ENCODE measurements around the gene CHSY1.
"Not testable (repeated sequence)": the region's sequence is repeated elsewhere in the genome, so short reads cannot be mapped to it uniquely, and the experiment has no call there.

CHSY1 gene

DNA sequence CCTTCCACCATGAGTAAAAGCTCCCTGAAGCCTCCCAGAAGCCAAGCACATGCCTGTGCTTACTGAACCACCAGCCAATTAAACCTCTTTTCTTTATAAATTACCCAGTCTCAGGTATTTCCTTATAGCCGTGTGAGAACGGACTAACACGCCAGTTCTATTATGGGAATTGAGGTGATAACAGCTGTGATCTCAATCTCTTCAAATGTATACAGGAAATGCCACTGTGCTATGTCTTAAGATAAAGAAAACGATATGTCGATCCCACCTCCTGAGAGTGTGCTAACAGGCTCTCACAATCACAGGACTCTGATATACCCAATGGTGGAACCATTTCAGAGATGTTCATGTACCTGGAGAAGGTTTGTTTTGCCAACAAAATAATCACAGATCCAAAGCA lies 26.2 kb downstream of the CHSY1 start:
- DNase-seq (ENCODE audit: low read depth, low spot score), result no peak

DNA sequence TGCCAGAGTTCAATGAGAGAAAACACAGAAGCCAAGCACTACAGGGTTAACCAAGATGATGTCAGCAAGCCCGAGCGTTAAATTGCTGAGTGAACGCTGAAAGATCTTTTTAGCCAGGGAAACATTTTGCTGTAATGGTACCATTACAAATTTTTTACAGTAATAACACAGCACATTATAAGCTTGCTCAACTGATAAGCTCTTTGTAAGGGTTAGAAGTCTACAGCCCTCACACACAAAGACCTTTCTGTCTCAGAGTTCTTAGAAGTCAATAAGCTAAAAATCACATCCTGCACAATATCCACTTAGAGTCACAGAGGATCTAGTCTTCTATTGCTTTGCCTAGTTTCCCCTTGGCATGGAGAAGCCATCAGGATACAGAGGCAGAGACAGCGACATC lies 29.9 kb downstream of the CHSY1 start:
- no peaks in the 10 kb centered on the region for H3K4me1 ChIP-seq (ENCODE audit: control insufficient read depth, insufficient read depth, low read length)
- no peak overlapping the region for H3K27ac ChIP-seq (ENCODE audit: low read length)
- H3K27me3 ChIP-seq (ENCODE audit: control insufficient read depth, insufficient read depth, low read length), result no peaks in the 10 kb centered on the region
- H3K4me3 ChIP-seq (ENCODE audit: low read length), result no peak overlapping the region
- H3K9me3 ChIP-seq (ENCODE audit: control insufficient read depth, insufficient read depth, low read length), result no peaks in the 10 kb centered on the region
- DNase-seq (ENCODE audit: low read depth, low spot score), result no peak
- no CpG with 5 or more reads among the region's 4 CpGs for WGBS (ENCODE audit: insufficient coverage, insufficient read length)
- 0 out of 2 replicates have a peak, but pooled peaks cover 3% of the 10 kb centered on the region for H3K36me3 ChIP-seq (ENCODE audit: control insufficient read depth, insufficient read depth, low read length)

More for the DNA sequence above, 26.2 kb downstream of the CHSY1 start:
- no peaks in the 10 kb centered on the region for H3K27me3 ChIP-seq (ENCODE audit: control insufficient read depth, insufficient read depth, low read length)
- H3K4me1 ChIP-seq (ENCODE audit: control insufficient read depth, insufficient read depth, low read length), result no peaks in the 10 kb centered on the region
- H3K27ac ChIP-seq (ENCODE audit: low read length), result no peak overlapping the region
- H3K4me3 ChIP-seq (ENCODE audit: low read length), result no peak overlapping the region
- no CpG with 5 or more reads among the region's 5 CpGs for WGBS (ENCODE audit: insufficient coverage, insufficient read length)
- no peaks in the 10 kb centered on the region for H3K9me3 ChIP-seq (ENCODE audit: control insufficient read depth, insufficient read depth, low read length)
- 0 out of 2 replicates have a peak, but pooled peaks cover 3% of the 10 kb centered on the region for H3K36me3 ChIP-seq (ENCODE audit: control insufficient read depth, insufficient read depth, low read length)

DNA sequence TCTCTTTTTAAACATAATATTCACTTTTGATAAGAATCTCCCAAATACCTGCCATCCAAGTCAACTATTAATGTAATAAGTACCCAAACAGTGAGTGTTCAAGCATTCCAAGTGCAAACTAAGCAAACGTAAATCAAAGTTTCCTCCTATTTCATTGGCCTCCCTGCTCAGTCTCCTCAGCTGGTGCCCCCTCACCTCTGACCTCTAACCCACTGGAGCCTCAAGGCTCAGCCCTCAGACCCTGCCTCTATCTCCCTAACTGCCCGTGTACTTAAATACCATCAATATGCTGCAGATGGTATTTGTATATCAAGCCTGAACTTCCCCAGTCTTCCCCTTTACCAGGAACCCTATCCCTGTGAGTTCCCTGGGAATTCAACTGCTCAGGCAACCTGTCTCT lies 31.8 kb downstream of the CHSY1 start:
- no CpG with 5 or more reads among the region's 2 CpGs for WGBS (ENCODE audit: insufficient coverage, insufficient read length)
- Histone ChIP-seq H3K36me3 (ENCODE audit: control insufficient read depth, insufficient read depth, low read length) (no peaks in the 10 kb centered on the region), H3K27ac (ENCODE audit: low read length) (no peak overlapping the region), H3K9me3 (ENCODE audit: control insufficient read depth, insufficient read depth, low read length) (no peaks in the 10 kb centered on the region), H3K27me3 (ENCODE audit: control insufficient read depth, insufficient read depth, low read length) (no peaks in the 10 kb centered on the region), H3K4me1 (ENCODE audit: control insufficient read depth, insufficient read depth, low read length) (no peaks in the 10 kb centered on the region), H3K4me3 (ENCODE audit: low read length) (no peak overlapping the region)
- no peak for DNase-seq (ENCODE audit: low read depth, low spot score)

DNA sequence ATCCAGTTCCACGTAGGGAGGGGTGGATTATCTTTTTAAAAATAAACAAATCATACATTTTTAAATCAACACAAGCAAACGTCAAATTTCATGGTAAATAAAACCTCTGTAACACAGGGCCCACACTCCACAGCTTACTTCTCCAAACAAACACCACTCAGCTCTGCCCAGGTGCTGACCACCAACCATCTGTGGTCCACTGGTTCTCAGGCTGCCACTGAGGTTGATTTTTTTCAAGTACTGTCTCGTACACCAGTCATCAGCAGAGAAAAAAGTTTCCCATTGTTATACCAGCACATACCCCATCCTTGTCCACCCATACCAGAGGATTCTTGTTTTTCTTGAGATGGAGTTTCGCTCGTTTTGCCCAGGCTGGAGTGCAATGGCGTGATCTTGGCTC lies 32.4 kb downstream of the CHSY1 start:
- no peak overlapping the region for H3K27ac ChIP-seq (ENCODE audit: low read length)
- H3K4me1 ChIP-seq (ENCODE audit: control insufficient read depth, insufficient read depth, low read length), result no peaks in the 10 kb centered on the region
- no peaks in the 10 kb centered on the region for H3K9me3 ChIP-seq (ENCODE audit: control insufficient read depth, insufficient read depth, low read length)
- H3K36me3 ChIP-seq (ENCODE audit: control insufficient read depth, insufficient read depth, low read length), result no peaks in the 10 kb centered on the region
- no peaks in the 10 kb centered on the region for H3K27me3 ChIP-seq (ENCODE audit: control insufficient read depth, insufficient read depth, low read length)
- WGBS (ENCODE audit: insufficient coverage, insufficient read length), result 100% methylated on average over 1 of the region's 6 CpGs
- no peak overlapping the region for H3K4me3 ChIP-seq (ENCODE audit: low read length)
- DNase-seq (ENCODE audit: low read depth, low spot score), result no peak

DNA sequence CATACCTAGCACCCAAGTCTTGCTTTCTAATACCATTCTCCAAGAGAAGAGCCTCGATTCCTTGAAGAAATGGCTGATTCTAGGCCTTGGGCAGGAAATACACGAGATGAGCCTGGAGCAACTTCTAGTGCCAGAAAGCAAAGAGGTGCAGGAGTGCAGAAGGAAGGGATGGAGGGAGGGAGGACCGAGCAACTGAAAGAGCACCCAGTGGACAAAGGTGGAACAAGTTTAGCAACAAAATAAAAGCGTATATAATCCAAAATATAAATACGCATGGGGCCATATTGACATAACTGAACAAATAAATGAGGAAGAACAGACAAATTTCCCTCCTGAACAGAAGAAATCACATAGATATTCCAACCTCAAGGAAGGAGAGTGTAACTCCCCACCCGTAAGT lies 34.4 kb downstream of the CHSY1 start:
- Histone ChIP-seq H3K4me1 (ENCODE audit: control insufficient read depth, insufficient read depth, low read length) (no peaks in the 10 kb centered on the region), H3K36me3 (ENCODE audit: control insufficient read depth, insufficient read depth, low read length) (no peaks in the 10 kb centered on the region), H3K9me3 (ENCODE audit: control insufficient read depth, insufficient read depth, low read length) (no peaks in the 10 kb centered on the region), H3K27ac (ENCODE audit: low read length) (no peak overlapping the region), H3K4me3 (ENCODE audit: low read length) (no peak overlapping the region), H3K27me3 (ENCODE audit: control insufficient read depth, insufficient read depth, low read length) (no peaks in the 10 kb centered on the region)
- no peak for DNase-seq (ENCODE audit: low read depth, low spot score)
- no CpG with 5 or more reads among the region's 6 CpGs for WGBS (ENCODE audit: insufficient coverage, insufficient read length)

DNA sequence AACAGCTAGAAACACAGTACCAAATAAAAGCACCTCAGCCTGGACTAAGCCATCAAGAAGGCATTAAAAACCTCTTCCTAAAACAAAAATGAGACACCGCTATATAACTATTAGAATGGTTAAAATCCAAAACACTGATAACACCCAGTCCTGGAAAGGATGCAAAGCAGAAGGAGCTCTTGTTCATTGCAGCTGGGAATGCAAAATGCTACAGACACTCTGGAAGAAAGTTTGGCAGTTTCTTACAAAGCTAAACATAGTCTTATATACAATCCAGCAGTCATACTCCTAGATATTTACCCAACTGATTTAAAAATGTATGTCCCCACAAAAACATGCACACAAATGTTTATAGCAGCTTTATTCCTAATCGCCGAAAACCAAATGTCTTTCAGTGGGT lies 35.7 kb downstream of the CHSY1 start:
- H3K36me3 ChIP-seq (ENCODE audit: control insufficient read depth, insufficient read depth, low read length), result no peaks in the 10 kb centered on the region
- DNase-seq (ENCODE audit: low read depth, low spot score), result no peak
- no peaks in the 10 kb centered on the region for H3K9me3 ChIP-seq (ENCODE audit: control insufficient read depth, insufficient read depth, low read length)
- H3K27ac ChIP-seq (ENCODE audit: low read length), result no peak overlapping the region
- no peaks in the 10 kb centered on the region for H3K27me3 ChIP-seq (ENCODE audit: control insufficient read depth, insufficient read depth, low read length)
- no CpG with 5 or more reads among the region's 3 CpGs for WGBS (ENCODE audit: insufficient coverage, insufficient read length)
- no peak overlapping the region for H3K4me3 ChIP-seq (ENCODE audit: low read length)
- H3K4me1 ChIP-seq (ENCODE audit: control insufficient read depth, insufficient read depth, low read length), result no peaks in the 10 kb centered on the region

DNA sequence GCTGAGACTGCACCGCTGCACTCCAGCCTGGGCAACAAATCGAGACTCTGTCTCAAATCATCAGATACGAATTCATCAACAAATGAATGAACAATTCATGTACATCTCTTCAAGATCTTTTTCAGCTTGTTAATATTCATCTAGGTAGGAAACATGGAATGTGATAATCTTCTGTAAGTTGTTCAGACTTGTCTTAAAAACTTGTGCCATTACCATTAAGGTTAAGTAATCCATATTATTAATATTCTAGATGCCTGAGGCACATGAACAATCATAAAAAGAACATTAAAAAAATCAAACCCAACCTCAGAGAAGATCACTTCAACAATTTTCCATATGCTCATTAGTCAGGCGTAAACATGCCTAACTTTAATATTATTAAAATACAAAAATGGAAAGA lies 36.2 kb downstream of the CHSY1 start:
- H3K27me3 ChIP-seq (ENCODE audit: control insufficient read depth, insufficient read depth, low read length), result no peaks in the 10 kb centered on the region

DNA sequence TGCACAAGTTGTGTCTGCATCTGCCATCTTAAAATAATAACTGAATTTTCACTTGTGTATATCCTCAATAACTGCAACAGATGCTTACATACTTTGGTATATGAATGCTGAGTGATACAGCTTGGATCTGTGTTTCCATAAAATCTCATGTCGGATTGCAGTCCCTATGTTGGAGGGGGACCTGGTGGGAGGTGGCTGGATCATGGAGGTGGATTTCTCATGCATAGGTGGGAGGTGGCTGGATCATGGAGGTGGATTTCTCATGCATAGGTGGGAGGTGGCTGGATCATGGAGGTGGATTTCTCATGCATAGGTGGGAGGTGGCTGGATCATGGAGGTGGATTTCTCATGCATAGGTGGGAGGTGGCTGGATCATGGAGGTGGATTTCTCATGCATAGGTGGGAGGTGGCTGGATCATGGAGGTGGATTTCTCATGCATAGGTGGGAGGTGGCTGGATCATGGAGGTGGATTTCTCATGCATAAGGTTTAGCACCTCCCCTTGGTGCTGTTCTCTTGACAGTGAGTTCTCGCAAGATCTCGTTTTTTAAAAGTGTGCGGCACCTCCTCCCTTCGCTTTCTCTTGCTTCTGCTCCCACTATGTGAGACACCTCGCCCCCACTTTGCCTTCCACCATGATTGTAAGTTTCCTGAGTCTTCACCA lies 37.3 kb downstream of the CHSY1 start:
- no CpG with 5 or more reads among the region's 6 CpGs for WGBS (ENCODE audit: insufficient coverage, insufficient read length)
- DNase-seq (ENCODE audit: low read depth, low spot score); H3K27me3 ChIP-seq (ENCODE audit: control insufficient read depth, insufficient read depth, low read length); H3K27ac ChIP-seq (ENCODE audit: low read length); H3K36me3 ChIP-seq (ENCODE audit: control insufficient read depth, insufficient read depth, low read length); H3K9me3 ChIP-seq (ENCODE audit: control insufficient read depth, insufficient read depth, low read length); H3K4me1 ChIP-seq (ENCODE audit: control insufficient read depth, insufficient read depth, low read length); H3K4me3 ChIP-seq (ENCODE audit: low read length): not testable (repeated sequence)

More for the DNA sequence above, 36.2 kb downstream of the CHSY1 start:
- H3K27ac ChIP-seq (ENCODE audit: low read length), result no peak overlapping the region
- no peaks in the 10 kb centered on the region for H3K36me3 ChIP-seq (ENCODE audit: control insufficient read depth, insufficient read depth, low read length)
- no CpG with 5 or more reads among the region's 4 CpGs for WGBS (ENCODE audit: insufficient coverage, insufficient read length)
- no peaks in the 10 kb centered on the region for H3K4me1 ChIP-seq (ENCODE audit: control insufficient read depth, insufficient read depth, low read length)
- H3K4me3 ChIP-seq (ENCODE audit: low read length), result no peak overlapping the region
- DNase-seq (ENCODE audit: low read depth, low spot score), result no peak
- no peaks in the 10 kb centered on the region for H3K9me3 ChIP-seq (ENCODE audit: control insufficient read depth, insufficient read depth, low read length)

DNA sequence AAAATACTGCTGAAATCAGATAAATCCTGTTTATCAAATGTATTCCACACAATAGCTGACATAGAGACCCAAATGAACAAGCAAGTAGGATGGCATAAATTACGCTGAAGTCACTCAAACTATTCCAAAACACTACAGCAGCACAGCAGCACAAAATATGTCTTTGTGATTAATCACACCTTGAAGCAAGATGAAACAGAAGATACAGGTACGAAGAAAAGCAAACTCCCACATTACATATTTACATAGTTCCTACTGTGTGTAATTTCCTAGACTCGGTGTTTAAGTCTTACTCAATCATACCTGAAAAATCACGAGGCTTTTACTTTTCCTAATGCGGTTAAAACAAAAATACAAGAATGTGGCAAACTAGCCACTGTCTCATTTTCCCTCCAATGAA lies 38.3 kb downstream of the CHSY1 start:
- DNase-seq (ENCODE audit: low read depth, low spot score), result no peak
- Histone ChIP-seq H3K4me3 (ENCODE audit: low read length) (no peak overlapping the region), H3K36me3 (ENCODE audit: control insufficient read depth, insufficient read depth, low read length) (no peaks in the 10 kb centered on the region), H3K27ac (ENCODE audit: low read length) (no peak overlapping the region), H3K9me3 (ENCODE audit: control insufficient read depth, insufficient read depth, low read length) (no peaks in the 10 kb centered on the region), H3K27me3 (ENCODE audit: control insufficient read depth, insufficient read depth, low read length) (no peaks in the 10 kb centered on the region), H3K4me1 (ENCODE audit: control insufficient read depth, insufficient read depth, low read length) (no peaks in the 10 kb centered on the region)
- WGBS (ENCODE audit: insufficient coverage, insufficient read length), result no CpG with 5 or more reads among the region's 5 CpGs

DNA sequence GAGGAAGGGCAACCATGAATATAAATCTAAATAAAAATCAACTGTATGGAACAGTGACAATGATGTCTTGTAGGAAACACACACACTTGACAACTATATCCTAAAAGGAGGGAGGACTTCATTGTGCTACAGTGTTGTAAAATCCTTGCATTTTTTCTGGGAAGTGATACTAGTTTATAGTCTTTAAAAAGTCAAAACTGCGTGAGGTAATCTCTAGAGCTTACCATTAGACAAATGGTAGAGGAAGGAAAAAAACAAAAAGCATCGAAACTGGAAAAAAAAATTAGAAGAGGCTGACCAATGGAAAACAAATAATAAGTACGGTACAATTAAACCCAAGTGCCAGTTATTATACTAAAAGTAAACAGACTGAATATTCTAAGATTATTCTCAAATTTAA lies 38.7 kb downstream of the CHSY1 start:
- Histone ChIP-seq H3K27ac (ENCODE audit: low read length) (no peak overlapping the region), H3K9me3 (ENCODE audit: control insufficient read depth, insufficient read depth, low read length) (no peaks in the 10 kb centered on the region), H3K4me3 (ENCODE audit: low read length) (no peak overlapping the region), H3K4me1 (ENCODE audit: control insufficient read depth, insufficient read depth, low read length) (no peaks in the 10 kb centered on the region), H3K36me3 (ENCODE audit: control insufficient read depth, insufficient read depth, low read length) (no peaks in the 10 kb centered on the region), H3K27me3 (ENCODE audit: control insufficient read depth, insufficient read depth, low read length) (no peaks in the 10 kb centered on the region)
- no peak for DNase-seq (ENCODE audit: low read depth, low spot score)
- WGBS (ENCODE audit: insufficient coverage, insufficient read length), result no CpG with 5 or more reads among the region's 3 CpGs

DNA sequence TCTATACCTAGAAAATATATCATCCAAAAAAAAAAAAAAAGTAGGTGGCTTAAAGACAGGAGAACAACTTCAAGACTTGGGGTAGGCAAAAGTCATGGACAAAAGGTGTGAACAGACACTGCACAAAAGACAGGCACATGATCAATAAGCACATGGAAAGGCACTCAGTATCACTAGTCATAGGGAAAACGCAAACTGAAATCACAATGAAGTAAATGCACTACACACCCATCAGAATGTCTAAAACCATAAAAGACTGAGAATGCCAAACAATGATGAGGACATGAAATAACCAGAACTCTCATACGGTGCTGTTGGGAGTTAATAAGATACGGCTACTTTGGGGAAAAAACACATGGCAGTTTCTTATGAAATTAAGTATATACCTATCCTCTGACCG lies 40.0 kb downstream of the CHSY1 start:
- H3K4me1 ChIP-seq (ENCODE audit: control insufficient read depth, insufficient read depth, low read length), result no peaks in the 10 kb centered on the region
- H3K27ac ChIP-seq (ENCODE audit: low read length), result no peak overlapping the region
- no peaks in the 10 kb centered on the region for H3K36me3 ChIP-seq (ENCODE audit: control insufficient read depth, insufficient read depth, low read length)
- DNase-seq (ENCODE audit: low read depth, low spot score), result no peak
- no CpG with 5 or more reads among the region's 4 CpGs for WGBS (ENCODE audit: insufficient coverage, insufficient read length)
- no peaks in the 10 kb centered on the region for H3K9me3 ChIP-seq (ENCODE audit: control insufficient read depth, insufficient read depth, low read length)
- H3K4me3 ChIP-seq (ENCODE audit: low read length), result no peak overlapping the region
- no peaks in the 10 kb centered on the region for H3K27me3 ChIP-seq (ENCODE audit: control insufficient read depth, insufficient read depth, low read length)
